Psoas muscle (tissue), 8 donors: ENCODE measurements around the gene TIMM44. TPM values are rescaled to one million over a fixed set of nuclear protein-coding genes. Genes with fewer than 3 reads are reported as not detected.

Source experiments
- ATAC-seq, 4 donors: fragments of 200-7000 bp; cut with Tn5 transposase; one replicate each; pipeline ENCODE4 v1.9.1; 2020; ENCODE audit warnings: moderate library complexity in 3 of 4, mild to moderate bottlenecking in 2 of 4
- DNase-seq, 2 donors: peaks; one replicate each; pipeline ENCODE4 v3.0.0-alpha.2; 2020
- H3K27ac ChIP-seq: fragments of 200-600 bp; one replicate; pipeline ENCODE4 v1.8.0; 2022
- H3K27me3 ChIP-seq, 3 donors: fragments of 200-600 bp in 1 of 3; one replicate each; pipeline versions ENCODE4 v1.6.1 to v1.8.0; 2013 to 2022; ENCODE audit warnings: low read length in 2 of 3, mild to moderate bottlenecking in 2 of 3, moderate library complexity in 1 of 3; ENCODE audit not compliant: insufficient read depth in 3 of 3
- H3K36me3 ChIP-seq, 2 donors: fragments of 200-600 bp in 1 of 2; one replicate each; pipeline versions ENCODE4 v1.6.1 to v1.8.0; 2013 to 2022; ENCODE audit warnings: low read depth in 1 of 2, mild to moderate bottlenecking in 1 of 2, moderate library complexity in 1 of 2; ENCODE audit not compliant: insufficient read depth in 1 of 2
- H3K4me1 ChIP-seq: fragments of 200-600 bp; one replicate; pipeline ENCODE4 v1.8.0; 2022
- H3K4me3 ChIP-seq: fragments of 200-600 bp; one replicate; pipeline ENCODE4 v1.8.0; 2022; ENCODE audit warnings: mild to moderate bottlenecking
- H3K9me3 ChIP-seq: fragments of 200-600 bp; one replicate; pipeline ENCODE4 v1.8.0; 2022
- WGBS, 3 donors: extraction: QIAGEN DNeasy Blood & Tissue Kit; methylation state at CpG; one replicate each; pipeline versions ENCODE4 v1.1.6 to v1.1.7; 2013; 5-methylcytosine and 5-hydroxymethylcytosine counted together
- intact Hi-C, 2 donors: fragments of 100-400 bp; cut with DNase I; formaldehyde crosslinking; loops; one replicate each; pipeline versions ENCODE4 v1.11.0 to v1.14.2; 2022
- polyA plus RNA-seq, 3 donors: library from polyadenylated mRNA; stranded (reverse); fragments of 200-250 nt; gene quantifications; one replicate each; pipeline ENCODE4 v1.2.3, GENCODE V29; 2013
- total RNA-seq, 4 donors: library from RNA; stranded (reverse); fragmentation: NEBNext Ultra II Directional in 2 of 4; extraction: Animal tissue kit (Norgen Biotek cat#: 25700) in 2 of 4; gene quantifications; one replicate each; pipeline versions ENCODE4 v1.2.1 to v1.2.4, GENCODE V29; 2021 to 2023
- TF ChIP-seq, protein P1 (sequence below): fragments of 200-600 bp; IDR thresholded peaks from one replicate; pipeline ENCODE4 v1.8.0; 2022; ENCODE audit warnings: antibody characterized with exemption
- donor health status: healthy with polysubstance abuse.
- donor health status: DM: no; HTN: no; CAD: no; lungs with moderate emphysema.
- donor health status: Bipolar disorder and iron deficiency.
- donor health status: healthy.
- donor health status: DM: yes; HTN: yes; CAD: no.
- donor health status: DM: no; HTN: no; CAD: no.
- donor health status: DM: no; HTN: no; CAD: no.
- donor health status: DM: yes; HTN: yes; CAD: no.

The TIMM44 gene
- total and polyA plus RNA-seq, 7 donors, result 67.0 to 173 (median 95.1) TPM

DNA sequence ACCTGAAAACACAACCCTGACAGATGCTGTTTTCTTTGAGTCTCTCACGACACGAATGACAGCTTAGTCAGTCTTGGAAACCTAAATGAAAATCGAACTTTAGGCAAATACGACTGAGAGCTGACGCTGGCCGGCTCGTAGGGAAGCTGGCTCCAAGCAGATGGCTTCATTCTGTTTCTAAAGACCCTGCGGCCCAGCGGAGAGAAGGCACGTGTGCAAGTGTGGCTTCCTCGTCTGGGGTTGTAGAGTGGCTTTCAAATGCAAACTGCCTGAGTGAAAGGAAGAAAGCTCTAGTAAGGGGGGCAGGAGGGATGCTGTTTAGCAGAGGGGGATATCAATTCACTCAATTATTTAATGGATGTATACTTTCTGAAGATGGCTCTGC lies 26.1 kb upstream of the TIMM44 start:
- no peak for ATAC-seq
- DNase-seq, result peak in 1 of 2 donors; percentile 14
- 88 to 93% (median 91%) methylated on average over 11 of the region's 11 CpGs for WGBS, 3 donors
- no peaks in the 10 kb centered on the region for H3K9me3 ChIP-seq
- H3K4me3 ChIP-seq, result no peak overlapping the region
- peaks cover 6% of the 10 kb centered on the region for H3K4me1 ChIP-seq
- peaks cover 9 to 83% of the 10 kb centered on the region in 2 donors for H3K36me3 ChIP-seq
- no peaks in the 10 kb centered on the region for H3K27me3 ChIP-seq
- intact Hi-C loops, result no loop called here
- TF ChIP-seq, protein P1, sequence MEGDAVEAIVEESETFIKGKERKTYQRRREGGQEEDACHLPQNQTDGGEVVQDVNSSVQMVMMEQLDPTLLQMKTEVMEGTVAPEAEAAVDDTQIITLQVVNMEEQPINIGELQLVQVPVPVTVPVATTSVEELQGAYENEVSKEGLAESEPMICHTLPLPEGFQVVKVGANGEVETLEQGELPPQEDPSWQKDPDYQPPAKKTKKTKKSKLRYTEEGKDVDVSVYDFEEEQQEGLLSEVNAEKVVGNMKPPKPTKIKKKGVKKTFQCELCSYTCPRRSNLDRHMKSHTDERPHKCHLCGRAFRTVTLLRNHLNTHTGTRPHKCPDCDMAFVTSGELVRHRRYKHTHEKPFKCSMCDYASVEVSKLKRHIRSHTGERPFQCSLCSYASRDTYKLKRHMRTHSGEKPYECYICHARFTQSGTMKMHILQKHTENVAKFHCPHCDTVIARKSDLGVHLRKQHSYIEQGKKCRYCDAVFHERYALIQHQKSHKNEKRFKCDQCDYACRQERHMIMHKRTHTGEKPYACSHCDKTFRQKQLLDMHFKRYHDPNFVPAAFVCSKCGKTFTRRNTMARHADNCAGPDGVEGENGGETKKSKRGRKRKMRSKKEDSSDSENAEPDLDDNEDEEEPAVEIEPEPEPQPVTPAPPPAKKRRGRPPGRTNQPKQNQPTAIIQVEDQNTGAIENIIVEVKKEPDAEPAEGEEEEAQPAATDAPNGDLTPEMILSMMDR, result no peak
- no peak overlapping the region for H3K27ac ChIP-seq

DNA sequence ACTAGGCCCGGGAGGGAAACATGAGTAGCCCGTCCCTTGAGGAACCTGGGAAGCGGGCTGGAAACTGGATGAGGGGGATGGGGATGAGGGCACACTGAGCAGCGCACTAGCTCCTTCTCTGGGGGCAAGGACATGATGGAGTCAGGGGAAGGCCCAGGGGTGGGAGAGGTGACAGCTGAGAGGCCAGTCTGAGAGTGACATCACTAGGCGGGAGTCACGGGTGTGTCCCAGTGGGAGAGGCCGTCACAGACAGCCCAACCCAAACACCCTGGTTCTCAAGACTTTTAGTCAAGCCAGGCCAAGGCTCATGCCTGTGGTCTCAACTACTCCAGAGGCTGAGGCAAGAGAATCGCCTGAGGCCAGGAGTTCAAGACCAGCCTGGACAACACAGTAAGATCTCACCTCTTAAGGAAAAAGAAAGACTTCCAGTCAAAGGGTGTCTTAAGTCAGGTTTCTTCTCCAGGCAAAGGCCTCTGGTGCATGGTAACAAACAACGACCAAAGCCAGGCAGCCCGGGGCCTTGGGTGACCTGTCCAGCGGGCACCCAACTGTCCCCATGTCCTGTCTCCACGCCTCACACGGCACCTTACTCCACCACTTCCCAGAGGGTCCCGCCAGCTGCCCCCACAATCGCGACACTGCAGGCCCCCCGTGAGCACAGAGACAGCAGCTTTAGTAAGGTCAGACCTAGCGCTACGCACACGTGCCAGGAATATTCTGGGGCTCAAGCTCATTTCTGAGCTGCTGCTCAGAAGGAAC lies 25.5 kb upstream of the TIMM44 start:
- Histone ChIP-seq H3K27me3 (no peaks in the 10 kb centered on the region), H3K4me1 (peaks cover under 1% of the 10 kb centered on the region), H3K36me3 (peaks cover 9 to 88% of the 10 kb centered on the region in 2 donors), H3K9me3 (no peaks in the 10 kb centered on the region), H3K4me3 (no peak overlapping the region), H3K27ac (no peak overlapping the region)
- 86 to 89% (median 89%) methylated on average over 20 of the region's 20 CpGs for WGBS, 3 donors
- TF ChIP-seq, protein P1, result no peak
- ATAC-seq, result no peak
- DNase-seq, result peak in 1 of 2 donors; percentile 39
- intact Hi-C loops, result no loop called here

DNA sequence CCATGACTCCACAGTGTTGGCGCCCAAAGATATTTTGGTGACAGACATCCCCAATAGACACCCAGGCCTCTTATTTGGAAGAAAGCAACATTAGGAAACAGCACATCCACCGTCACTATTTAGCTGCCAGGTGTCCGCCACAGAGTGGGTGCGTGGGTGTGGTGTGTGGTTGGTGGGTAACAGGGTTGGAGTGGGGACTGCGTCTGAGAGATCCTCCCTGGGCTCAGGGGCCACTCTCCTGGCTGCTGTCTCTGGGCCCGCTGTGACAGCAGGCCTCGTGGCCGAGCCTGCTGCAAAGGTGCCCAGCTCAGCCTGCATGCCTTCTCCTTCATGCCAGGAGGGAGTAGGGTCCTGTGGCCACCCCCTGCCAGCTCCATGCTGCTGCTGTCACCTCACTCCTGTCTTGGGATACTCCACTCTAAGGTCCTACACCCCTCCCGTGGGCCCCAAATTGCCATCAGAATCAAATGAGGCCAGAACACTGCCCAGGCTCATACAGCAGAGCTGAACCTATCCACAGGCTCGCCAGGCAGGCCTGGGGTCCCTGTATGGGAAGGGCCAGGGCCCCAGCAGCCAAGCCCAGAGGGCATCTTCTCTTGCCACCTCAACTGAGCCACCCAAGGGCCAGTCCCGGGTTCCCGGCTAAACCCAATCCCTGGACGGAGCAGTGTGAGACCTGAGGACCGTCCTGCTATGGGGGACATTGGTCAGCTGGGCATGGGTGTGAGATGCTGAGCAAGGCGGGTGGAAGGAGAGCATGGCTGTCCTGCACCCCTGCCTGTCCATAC lies 24.7 kb upstream of the TIMM44 start:
- Histone ChIP-seq H3K27me3 (no peaks in the 10 kb centered on the region), H3K4me1 (no peaks in the 10 kb centered on the region), H3K27ac (no peak overlapping the region), H3K9me3 (no peaks in the 10 kb centered on the region), H3K4me3 (no peak overlapping the region), H3K36me3 (peaks cover 9 to 93% of the 10 kb centered on the region in 2 donors)
- WGBS, 3 donors, result 86 to 92% (median 91%) methylated on average over 15 of the region's 15 CpGs
- no peak for ATAC-seq
- TF ChIP-seq, protein P1, result no peak
- intact Hi-C loops, result no loop called here
- DNase-seq, result peak in 1 of 2 donors; percentile 41

DNA sequence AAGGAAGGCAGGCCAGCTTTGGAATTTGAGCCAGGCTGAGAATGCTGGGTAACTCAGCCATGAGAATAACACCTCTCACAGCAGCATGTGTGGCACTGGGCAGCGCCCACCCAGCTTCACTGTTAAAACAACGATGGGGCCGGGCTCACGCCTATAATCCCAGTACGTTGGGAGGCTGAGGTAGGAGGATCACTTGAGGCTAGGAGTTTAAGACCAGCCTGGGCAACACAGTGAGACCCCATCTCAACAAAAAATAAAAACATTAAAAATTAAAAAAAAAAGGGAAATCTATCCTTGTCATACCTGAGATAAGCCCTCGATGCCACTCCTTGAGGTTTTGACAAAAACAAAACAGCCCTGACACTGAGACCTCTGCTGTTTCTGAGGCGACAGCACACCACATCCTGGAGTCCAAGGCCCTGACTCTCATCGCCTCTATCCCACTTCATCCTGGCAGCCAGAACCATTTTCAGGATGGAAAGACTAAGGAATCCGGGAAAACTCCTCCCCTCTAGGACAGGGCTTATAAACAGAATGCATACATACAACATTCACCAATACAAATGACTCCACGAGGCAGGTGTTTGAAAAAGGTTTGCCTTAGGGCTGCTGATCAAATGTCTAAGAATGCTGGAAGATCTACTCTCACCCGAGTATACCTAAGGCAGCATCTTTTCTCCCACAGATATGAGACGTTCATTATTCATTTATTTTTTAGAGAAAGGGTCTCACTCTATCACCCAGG lies 22.6 kb upstream of the TIMM44 start:
- DNase-seq, result no peak
- intact Hi-C loops, result no loop called here
- H3K36me3 ChIP-seq, result peaks cover 9 to 94% of the 10 kb centered on the region in 2 donors

More for the DNA sequence above, 22.6 kb upstream of the TIMM44 start:
- Histone ChIP-seq H3K27me3 (no peaks in the 10 kb centered on the region), H3K4me1 (no peaks in the 10 kb centered on the region), H3K4me3 (no peak overlapping the region), H3K27ac (no peak overlapping the region), H3K9me3 (no peaks in the 10 kb centered on the region)
- TF ChIP-seq, protein P1, result no peak
- 87 to 89% (median 89%) methylated on average over 12 of the region's 12 CpGs for WGBS, 3 donors
- ATAC-seq, result peak in 1 of 4 donors; percentile 19
